ENCODE results near the gene APOBEC4.
A peak's percentile ranks its signal among the peaks of the same experiment; 100 is the strongest.

APOBEC4 gene

GRCh38 chr1:183674339-183674738 is 21.2 kb upstream of the APOBEC4 start:
- H3K4me3 ChIP-seq (ENCODE audit: low read depth, low read length): no peak overlapping the region

DNA sequence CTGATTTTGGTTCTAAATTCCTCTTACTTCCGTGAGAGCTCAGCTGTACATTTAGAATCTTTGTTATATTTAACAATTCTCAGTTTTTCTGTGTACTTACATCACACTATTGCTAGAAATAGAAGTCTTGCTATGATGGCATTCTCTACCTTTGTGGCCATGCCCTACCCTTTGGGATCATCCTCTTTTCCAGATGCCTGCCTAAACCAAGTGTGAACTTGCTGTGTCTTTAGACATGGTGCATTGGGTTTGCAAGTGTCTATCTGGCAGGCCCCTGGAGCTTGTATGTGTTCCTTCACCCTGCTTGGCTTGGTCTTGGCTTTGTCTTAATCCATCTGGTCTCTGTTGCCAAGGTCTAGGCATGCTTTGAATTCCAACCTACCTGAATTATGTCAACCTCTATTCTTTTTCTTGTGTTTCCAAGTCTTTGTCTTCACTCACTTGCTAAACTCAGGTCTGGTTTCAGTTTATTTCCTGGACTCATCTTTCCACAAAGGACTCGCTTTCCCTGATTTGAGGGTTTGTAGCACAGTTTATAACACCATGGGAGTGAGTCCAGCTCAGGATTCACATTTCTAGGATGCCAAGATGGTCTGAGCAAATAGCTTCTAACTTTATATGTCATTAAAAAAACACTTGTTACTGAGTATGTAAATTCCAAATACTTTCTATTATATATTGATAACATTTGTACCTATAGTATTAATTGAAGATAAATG is 20.6 kb upstream of the APOBEC4 start:
- TF ChIP-seq CTCF (IDR thresholded peaks at IDR 0.05; ENCODE audit: low read depth, low read length): no peak
- no peak overlapping the region for H3K4me3 ChIP-seq (ENCODE audit: low read depth, low read length)

More at GRCh38 chr1:183674339-183674738, 21.2 kb upstream of the APOBEC4 start:
- no peak for TF ChIP-seq CTCF (IDR thresholded peaks at IDR 0.05; ENCODE audit: low read depth, low read length)

GRCh38 chr1:183670169-183670568 is 17.1 kb upstream of the APOBEC4 start:
- no peak; the same call in 1 of the 2 replicates for TF ChIP-seq CTCF (IDR thresholded peaks at IDR 0.05; ENCODE audit: low read depth, low read length)
- no peak overlapping the region for H3K4me3 ChIP-seq (ENCODE audit: low read depth, low read length)

DNA sequence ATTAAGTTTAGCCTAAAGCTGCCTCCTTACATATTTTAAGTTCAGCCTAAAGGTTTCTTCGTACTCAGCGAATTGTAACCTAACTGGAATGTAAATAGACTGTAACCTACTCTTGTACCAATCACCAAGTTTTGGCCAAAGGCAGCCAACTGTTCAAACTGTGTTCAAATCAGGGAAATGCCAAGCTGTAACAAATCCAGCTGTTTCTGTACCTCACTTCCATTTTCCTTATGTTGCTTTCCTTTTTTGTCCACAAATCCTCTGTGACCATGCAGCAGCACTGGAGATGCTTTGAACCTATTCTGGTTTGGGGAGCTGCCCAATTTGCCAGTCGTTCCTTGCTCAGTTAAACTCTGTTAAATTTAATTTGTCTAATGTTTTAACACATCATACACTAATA is 3.2 kb upstream of the APOBEC4 start:
- TF ChIP-seq CTCF (IDR thresholded peaks at IDR 0.05; ENCODE audit: low read depth, low read length): no peak
- no peak overlapping the region for H3K4me3 ChIP-seq (ENCODE audit: low read depth, low read length)

DNA sequence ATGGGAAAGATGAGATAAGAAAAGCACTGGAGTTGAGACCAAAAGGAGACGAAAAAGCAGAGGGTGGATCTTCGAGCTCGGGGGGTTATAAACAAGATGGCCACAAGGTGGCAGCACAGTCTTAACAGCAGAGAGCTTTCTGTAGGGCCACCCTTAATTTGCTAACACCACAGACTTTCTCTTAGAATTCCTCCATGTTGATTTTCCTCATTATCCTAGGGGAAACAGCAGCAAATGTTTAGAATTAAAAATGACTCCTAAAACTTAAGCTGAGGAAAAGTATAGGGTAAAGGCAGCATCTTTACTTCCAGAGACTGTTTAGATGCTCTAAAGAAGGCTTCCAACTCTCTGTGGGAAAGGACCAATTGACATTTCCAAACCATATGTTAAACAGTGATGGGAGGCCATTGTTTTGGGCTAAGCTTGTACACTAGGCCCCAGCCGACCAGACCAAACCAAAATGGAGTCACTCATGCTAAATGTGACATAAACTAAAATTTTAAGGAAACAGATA is 2.5 kb upstream of the APOBEC4 start:
- no peak overlapping the region for H3K4me3 ChIP-seq (ENCODE audit: low read depth, low read length)
- peak; percentile 61 for TF ChIP-seq CTCF (IDR thresholded peaks at IDR 0.05; ENCODE audit: low read depth, low read length)

- H3K4me3 ChIP-seq (ENCODE audit: low read depth, low read length): no peak overlapping the region
- TF ChIP-seq CTCF (IDR thresholded peaks at IDR 0.05; ENCODE audit: low read depth, low read length): no peak
Measured at GRCh38 chr1:183654706-183655105, 1.6 kb upstream of the APOBEC4 start.

- no peak overlapping the region for H3K4me3 ChIP-seq (ENCODE audit: low read depth, low read length)
- no peak for TF ChIP-seq CTCF (IDR thresholded peaks at IDR 0.05; ENCODE audit: low read depth, low read length)
Measured at GRCh38 chr1:183653876-183654451, 848 bp upstream of the APOBEC4 start.

All from WI38 (cell line).